BE2C (cell line): ENCODE measurements around the gene ELAC2.

Experiments used
- DNase-seq: peaks from one replicate; pipeline ENCODE4 v3.0.0-alpha.2; 2020
- H3K27me3 ChIP-seq: fragments of 250-450 bp; sonication (Bioruptor Pico); 2 replicates; pipeline ENCODE4 v1.5.1; 2020; ENCODE audit warnings: mild to moderate bottlenecking
- H3K36me3 ChIP-seq: fragments of 250-450 bp; sonication (Bioruptor Pico); 2 replicates; pipeline ENCODE4 v1.5.1; 2020; ENCODE audit warnings: mild to moderate bottlenecking
- H3K4me1 ChIP-seq: fragments of 250-450 bp; sonication (Bioruptor Pico); 2 replicates; pipeline ENCODE4 v1.5.1; 2020
- H3K4me3 ChIP-seq: 2 replicates; pipeline ENCODE4 v1.5.1; 2011; ENCODE audit warnings: low read depth, low read length
- H3K9me3 ChIP-seq: fragments of 250-450 bp; sonication (Bioruptor Pico); 2 replicates; pipeline ENCODE4 v1.5.1; 2020
- TF ChIP-seq, protein P1 (sequence below): IDR thresholded peaks from 2 replicates; pipeline ENCODE4 v1.5.1; 2012; ENCODE audit warnings: mild to moderate bottlenecking, low read depth, low read length

The ELAC2 gene

DNA sequence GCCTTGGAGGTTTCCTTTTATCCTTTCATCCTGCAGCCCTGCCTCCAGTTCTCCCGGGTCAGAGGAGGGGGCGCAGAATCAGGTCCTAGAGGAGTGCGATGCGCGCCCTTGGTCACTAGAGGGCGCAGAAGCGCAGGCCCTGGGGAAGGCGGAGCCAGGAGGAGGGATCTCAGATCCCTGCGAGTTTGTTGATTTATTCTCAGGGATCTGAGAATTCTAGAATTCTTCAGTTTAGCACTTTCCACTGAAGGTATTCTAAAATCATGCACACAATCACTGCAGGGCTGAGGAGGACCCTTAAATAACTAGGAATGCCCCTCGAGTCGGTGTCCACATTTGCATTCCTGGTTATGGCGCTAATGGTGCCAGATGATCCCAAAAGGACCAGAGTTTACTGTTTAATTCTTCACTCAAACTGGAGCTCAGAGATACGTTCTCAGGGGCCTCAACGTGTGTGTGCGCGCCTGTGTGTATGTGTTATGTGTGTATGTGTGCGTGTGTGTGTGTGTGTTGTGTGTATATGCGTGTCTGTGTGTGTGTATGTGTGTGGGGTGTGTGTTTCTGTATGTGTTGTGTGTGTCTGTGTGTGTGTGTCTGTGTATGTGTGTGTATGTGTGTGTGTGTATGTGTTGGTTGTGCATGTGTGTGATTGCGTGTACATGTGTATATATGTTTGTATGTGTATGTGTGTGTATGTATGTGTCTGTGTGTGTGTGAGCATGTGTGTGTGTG is 6.9 kb upstream of the ELAC2 start:
- H3K9me3 ChIP-seq = no peaks in the 10 kb centered on the region
- peak; percentile 56 for DNase-seq
- no peaks in the 10 kb centered on the region for H3K4me1 ChIP-seq
- no peaks in the 10 kb centered on the region for H3K27me3 ChIP-seq
- peak overlapping the region; percentile 54 for H3K4me3 ChIP-seq
- no peaks in the 10 kb centered on the region for H3K36me3 ChIP-seq
- TF ChIP-seq, protein P1, sequence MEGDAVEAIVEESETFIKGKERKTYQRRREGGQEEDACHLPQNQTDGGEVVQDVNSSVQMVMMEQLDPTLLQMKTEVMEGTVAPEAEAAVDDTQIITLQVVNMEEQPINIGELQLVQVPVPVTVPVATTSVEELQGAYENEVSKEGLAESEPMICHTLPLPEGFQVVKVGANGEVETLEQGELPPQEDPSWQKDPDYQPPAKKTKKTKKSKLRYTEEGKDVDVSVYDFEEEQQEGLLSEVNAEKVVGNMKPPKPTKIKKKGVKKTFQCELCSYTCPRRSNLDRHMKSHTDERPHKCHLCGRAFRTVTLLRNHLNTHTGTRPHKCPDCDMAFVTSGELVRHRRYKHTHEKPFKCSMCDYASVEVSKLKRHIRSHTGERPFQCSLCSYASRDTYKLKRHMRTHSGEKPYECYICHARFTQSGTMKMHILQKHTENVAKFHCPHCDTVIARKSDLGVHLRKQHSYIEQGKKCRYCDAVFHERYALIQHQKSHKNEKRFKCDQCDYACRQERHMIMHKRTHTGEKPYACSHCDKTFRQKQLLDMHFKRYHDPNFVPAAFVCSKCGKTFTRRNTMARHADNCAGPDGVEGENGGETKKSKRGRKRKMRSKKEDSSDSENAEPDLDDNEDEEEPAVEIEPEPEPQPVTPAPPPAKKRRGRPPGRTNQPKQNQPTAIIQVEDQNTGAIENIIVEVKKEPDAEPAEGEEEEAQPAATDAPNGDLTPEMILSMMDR = peak; percentile 85

DNA sequence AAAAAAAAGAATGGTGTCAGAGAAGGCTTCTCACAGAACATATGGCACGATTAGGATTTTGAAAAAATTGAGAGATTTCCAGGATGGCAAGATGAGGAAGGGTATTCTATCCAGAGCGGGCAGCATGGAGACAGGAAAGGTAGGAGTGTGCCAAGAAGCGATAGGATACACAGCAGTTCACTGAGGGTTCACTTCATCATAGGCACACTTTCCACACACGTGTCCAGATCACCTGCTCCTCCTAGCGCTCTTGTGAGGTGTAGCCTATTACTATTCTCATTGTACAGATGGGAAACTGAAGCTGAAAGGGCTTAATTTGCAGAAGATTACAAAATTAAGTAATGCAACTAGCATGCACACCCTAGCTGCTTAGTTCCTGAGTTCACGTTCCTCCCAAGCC is 6.2 kb upstream of the ELAC2 start:
- TF ChIP-seq, protein P1 = no peak
- H3K9me3 ChIP-seq = no peaks in the 10 kb centered on the region
- H3K27me3 ChIP-seq = no peaks in the 10 kb centered on the region
- no peak for DNase-seq
- no peaks in the 10 kb centered on the region for H3K4me1 ChIP-seq
- no peaks in the 10 kb centered on the region for H3K36me3 ChIP-seq
- peak overlapping the region; percentile 54; the same call in 1 of the 2 replicates for H3K4me3 ChIP-seq

DNA sequence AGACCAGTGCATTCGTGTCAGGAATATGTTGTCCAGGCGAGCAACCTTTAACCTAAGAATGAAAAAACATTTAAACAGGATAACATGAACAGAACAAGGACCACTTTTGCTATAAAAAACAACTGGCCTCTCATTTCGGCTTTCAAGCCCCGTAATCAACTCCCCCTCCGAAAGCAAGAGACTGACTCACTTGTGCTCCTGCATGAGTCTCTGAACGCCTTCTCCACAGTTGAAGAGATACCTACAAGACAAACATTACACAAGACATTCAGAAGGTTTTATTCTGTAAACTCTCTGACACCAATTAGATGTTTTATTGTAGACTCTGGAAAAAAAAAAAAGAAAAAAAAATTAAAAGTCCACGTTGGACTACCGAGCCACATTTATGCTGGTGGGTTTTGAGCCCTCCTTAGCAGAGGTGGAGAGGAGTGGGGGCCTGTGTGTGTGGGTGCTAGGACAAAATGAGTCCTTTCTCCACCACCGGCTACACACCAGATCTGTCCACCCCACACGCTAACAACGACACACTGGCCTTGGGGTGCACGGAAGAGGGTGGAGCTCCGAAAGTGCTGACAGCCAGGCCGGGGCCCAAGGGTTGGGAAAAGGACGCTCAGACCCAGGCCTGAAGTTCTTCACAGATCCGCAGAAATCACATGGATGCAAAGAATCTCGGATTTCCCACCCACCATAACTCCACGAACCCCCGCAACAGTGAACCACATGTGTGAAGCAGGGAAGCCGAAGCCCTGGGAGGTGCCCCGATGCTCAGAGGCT is 759 bp downstream of the ELAC2 start:
- H3K9me3 ChIP-seq = no peaks in the 10 kb centered on the region
- no peaks in the 10 kb centered on the region for H3K4me1 ChIP-seq
- TF ChIP-seq, protein P1 = no peak
- H3K4me3 ChIP-seq = peak overlapping the region; percentile 74
- DNase-seq = no peak
- H3K36me3 ChIP-seq = peaks cover 10% of the 10 kb centered on the region
- H3K27me3 ChIP-seq = no peaks in the 10 kb centered on the region

DNA sequence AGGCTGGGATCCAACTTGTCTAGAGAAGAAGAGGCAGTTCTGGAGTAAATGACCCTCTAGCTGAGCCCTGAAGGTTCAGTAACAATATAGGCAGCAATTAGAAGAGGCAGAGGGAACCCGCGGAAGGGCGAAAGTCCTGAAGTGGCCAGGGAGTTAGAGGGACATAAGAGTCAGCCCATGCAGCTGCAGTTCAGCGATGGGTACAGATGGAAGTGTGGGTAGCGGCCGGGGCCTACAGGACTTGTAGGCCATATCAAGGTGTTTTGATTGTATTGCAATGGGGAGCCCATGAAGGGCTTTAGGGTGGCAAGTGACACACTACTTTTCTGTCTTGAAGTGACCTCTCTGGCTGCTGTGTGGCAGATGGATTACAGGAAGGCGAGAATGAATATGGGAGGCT is 3.0 kb downstream of the ELAC2 start:
- H3K9me3 ChIP-seq = no peaks in the 10 kb centered on the region
- H3K27me3 ChIP-seq = no peaks in the 10 kb centered on the region
- H3K4me3 ChIP-seq = no peak overlapping the region
- TF ChIP-seq, protein P1 = no peak
- peaks cover 10% of the 10 kb centered on the region for H3K36me3 ChIP-seq
- no peak for DNase-seq
- no peaks in the 10 kb centered on the region for H3K4me1 ChIP-seq

DNA sequence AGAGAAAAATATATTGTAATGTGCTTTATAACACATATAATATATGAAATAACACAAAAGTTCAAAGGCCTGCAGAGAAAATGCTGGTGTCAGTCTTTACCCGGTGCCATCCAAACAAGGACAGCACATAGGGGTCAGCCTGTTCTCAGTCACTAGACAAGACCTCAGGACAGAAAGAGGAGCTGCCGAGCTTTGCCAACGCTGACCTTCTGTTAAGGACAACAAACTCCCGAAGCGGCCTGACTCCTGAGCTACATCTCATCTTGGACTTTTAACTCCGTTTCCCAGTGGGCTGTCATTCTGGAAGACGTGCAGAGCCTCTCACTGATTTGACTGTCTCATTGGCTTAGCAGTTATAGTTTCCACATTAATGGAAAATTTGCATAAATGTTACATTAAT is 6.9 kb downstream of the ELAC2 start:
- Histone ChIP-seq H3K27me3 (no peaks in the 10 kb centered on the region), H3K4me3 (no peak overlapping the region), H3K9me3 (no peaks in the 10 kb centered on the region), H3K36me3 (peaks cover 10% of the 10 kb centered on the region), H3K4me1 (no peaks in the 10 kb centered on the region)
- TF ChIP-seq, protein P1 = no peak
- no peak for DNase-seq

DNA sequence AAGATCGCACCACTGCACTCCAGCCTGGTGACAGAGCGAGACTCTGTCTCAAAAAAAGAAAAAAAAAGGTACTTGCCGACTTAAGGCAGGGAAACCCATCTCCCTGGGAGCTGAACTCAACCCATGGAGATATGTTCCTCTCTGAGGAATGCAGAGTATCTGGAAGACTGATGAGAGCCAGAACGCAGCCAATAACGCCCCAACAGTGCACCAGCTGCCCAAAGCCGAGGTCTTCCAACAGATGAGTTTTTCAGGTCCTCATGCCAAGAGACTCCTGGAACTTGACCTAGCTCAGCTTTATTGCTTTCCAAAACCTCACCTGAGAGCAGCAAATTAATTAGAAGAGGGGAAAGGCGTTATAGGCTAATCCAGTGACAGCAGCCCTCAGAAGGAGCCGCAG is 9.4 kb downstream of the ELAC2 start:
- Histone ChIP-seq H3K36me3 (no peaks in the 10 kb centered on the region; the same call in none of the 2 replicates), H3K9me3 (no peaks in the 10 kb centered on the region)
- DNase-seq = no peak

More for the DNA sequence above, 9.4 kb downstream of the ELAC2 start:
- H3K4me3 ChIP-seq = no peak overlapping the region
- no peaks in the 10 kb centered on the region for H3K4me1 ChIP-seq
- TF ChIP-seq, protein P1 = no peak
- no peaks in the 10 kb centered on the region for H3K27me3 ChIP-seq
